RWPE1 (cell line): ENCODE results near the gene CDIP1.

Experiments
- CTCF ChIA-PET: fragments of 350-600 bp; sonication (Branson Sonifier 250); formaldehyde crosslinking; extraction: SDS; loops from one replicate; lab custom pipeline; 2021; lab: Yijun Ruan, JAX
- POLR2A ChIA-PET: fragments of 400-600 bp; formaldehyde crosslinking; extraction: SDS; loops from one replicate; lab custom pipeline; 2020; ENCODE audit warnings: antibody characterized with exemption; ENCODE audit not compliant: low non-redundant PET; lab: Yijun Ruan, JAX
- DNase-seq: peaks from one replicate; pipeline ENCODE4 v3.0.0; 2012; ENCODE audit warnings: low spot score
- H3K27ac ChIP-seq: fragments of 450-650 bp; 2 replicates; pipeline ENCODE4 v1.5.1; 2017
- TF ChIP-seq, protein P1 (sequence below): fragments of 450-650 bp; conservative IDR thresholded peaks from 2 replicates; pipeline ENCODE4 v1.5.1; 2017; ENCODE audit warnings: low read depth, mild to moderate bottlenecking

The CDIP1 gene

DNA sequence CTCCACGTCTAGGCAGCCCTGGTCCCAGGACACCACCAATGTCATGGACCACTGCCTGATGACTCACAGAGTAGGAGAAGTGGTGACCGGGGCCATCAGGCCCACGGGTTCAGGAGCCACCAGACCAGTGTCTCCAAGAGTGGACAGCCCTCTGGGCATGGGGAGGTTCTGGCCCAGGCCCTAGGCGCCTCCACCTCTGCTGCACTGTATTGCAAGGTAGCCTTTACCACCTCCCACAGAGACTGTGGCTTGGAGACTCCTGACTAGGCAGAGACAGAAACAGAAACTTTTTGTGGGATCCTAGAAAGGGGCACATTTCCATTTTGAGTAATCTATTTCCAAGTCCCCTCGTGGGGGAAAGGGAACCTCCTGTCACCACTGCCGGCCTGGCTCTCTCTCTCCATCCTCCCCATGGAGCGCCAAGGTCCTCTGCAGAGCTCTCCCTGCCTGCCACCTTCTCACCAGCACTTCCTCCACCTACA, 2.9 kb downstream of the CDIP1 start:
- TF ChIP-seq, protein P1, sequence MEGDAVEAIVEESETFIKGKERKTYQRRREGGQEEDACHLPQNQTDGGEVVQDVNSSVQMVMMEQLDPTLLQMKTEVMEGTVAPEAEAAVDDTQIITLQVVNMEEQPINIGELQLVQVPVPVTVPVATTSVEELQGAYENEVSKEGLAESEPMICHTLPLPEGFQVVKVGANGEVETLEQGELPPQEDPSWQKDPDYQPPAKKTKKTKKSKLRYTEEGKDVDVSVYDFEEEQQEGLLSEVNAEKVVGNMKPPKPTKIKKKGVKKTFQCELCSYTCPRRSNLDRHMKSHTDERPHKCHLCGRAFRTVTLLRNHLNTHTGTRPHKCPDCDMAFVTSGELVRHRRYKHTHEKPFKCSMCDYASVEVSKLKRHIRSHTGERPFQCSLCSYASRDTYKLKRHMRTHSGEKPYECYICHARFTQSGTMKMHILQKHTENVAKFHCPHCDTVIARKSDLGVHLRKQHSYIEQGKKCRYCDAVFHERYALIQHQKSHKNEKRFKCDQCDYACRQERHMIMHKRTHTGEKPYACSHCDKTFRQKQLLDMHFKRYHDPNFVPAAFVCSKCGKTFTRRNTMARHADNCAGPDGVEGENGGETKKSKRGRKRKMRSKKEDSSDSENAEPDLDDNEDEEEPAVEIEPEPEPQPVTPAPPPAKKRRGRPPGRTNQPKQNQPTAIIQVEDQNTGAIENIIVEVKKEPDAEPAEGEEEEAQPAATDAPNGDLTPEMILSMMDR: no peak
- DNase-seq: no peak
- CTCF ChIA-PET: no interaction called here
- POLR2A ChIA-PET: no interaction called here
- H3K27ac ChIP-seq: peak overlapping the region; percentile 84

DNA sequence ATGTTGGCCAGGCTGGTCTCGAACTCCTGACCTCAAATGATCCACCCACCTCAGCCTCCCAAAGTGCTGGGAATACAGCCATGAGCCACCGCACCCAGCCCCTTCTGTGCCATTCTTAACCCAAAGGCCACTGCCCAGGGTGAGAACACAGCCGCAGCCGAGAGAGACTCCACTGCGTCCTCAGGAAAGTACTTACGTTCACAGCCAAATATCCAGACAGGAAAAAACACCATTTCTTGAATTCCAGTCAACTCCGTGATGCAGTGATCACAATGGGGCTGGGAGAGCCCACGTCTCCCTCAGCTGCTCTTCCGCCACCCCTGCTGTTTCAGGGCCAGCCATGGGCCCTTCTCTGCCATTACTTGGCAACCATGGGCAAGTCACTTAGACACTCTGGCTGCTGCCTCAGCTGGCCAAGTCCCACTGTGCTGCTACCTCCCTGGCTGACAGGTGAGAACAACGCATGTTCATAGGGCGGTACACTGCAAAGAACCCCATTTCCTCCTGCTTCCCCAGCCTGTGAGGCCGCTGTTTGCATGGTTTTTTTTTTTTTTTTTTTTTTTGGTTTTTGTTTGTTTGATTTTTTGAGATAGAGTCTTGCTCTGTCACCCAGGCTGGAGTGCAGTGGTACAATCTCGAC, 4.3 kb downstream of the CDIP1 start:
- no peak for DNase-seq
- H3K27ac ChIP-seq: peak overlapping the region; percentile 7; the same call in 1 of the 2 replicates
- ChIA-PET POLR2A (no interaction called here), CTCF (interaction anchor here (0.5 kb wide), 1 partner anchor 492 kb away, joined by 5 read pairs; no protein-coding TSS in a partner anchor)
- TF ChIP-seq, protein P1: no peak

DNA sequence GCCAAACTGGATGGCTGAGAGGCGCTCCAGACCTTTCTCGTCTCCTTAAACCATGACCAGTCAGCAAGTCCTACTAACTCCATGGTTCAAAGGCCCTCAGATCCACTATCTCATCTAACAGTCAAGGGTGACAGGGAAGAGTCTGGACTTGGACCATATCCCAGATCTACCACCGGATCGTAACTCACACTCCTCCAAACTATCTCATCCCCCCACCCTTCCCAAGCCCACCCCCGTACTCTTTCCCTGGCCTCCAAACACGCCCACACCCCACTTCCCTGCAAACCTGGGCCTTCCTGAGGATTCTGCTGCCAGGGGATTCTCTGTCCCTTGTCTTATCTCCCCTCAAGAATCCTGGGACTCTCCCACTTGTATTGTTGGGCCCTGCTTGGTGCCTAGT, 5.1 kb downstream of the CDIP1 start:
- no peak for DNase-seq
- POLR2A ChIA-PET: no interaction called here
- peak overlapping the region; percentile 30; the same call in 1 of the 2 replicates for H3K27ac ChIP-seq
- TF ChIP-seq, protein P1: no peak
- CTCF ChIA-PET: no interaction called here

DNA sequence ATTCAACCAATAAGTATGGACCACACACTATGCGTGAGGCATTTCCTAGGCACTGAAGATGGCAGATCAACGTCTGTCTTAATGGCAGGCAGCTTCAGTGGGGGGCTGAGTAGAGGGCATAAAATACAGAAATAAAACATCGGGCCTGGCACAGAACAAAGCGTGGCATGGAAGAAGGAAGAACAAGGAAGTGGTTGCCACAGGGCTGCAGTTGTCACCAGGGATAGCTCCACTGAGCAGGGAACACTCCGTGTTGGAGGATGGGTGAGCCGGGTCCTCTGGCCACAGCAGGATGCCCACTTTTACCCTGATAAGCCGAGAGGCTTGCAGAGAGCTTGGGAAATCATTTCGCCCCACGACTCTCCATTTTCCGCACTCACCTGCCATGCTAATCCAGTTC, 6.3 kb downstream of the CDIP1 start:
- peak overlapping the region; percentile 30; the same call in 1 of the 2 replicates for H3K27ac ChIP-seq
- ChIA-PET POLR2A (no interaction called here), CTCF (no interaction called here)
- DNase-seq: no peak
- TF ChIP-seq, protein P1: no peak

DNA sequence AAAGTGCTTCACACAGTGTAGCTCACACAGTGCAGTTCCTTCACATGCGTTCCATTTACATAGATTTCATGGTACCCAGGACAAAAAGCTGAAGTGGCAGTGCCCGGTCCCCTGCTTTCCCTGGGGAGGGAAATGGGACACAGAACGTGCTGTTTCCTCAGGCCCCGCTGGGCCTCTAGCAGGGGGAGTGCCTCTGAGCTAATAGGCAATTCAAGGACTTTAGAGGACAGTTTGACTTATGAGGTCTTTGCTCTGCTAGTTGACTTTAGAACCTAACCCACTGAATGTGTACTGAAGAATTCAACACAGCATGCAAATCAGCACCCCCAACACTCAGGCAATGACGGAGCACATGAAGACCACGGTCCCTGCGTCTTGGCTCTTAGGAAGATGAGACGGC, 6.8 kb downstream of the CDIP1 start:
- TF ChIP-seq, protein P1: no peak
- ChIA-PET POLR2A (no interaction called here), CTCF (no interaction called here)
- 0 out of 2 replicates have a peak overlapping the region, but pooled peaks have one; percentile 1 for H3K27ac ChIP-seq
- DNase-seq: no peak

DNA sequence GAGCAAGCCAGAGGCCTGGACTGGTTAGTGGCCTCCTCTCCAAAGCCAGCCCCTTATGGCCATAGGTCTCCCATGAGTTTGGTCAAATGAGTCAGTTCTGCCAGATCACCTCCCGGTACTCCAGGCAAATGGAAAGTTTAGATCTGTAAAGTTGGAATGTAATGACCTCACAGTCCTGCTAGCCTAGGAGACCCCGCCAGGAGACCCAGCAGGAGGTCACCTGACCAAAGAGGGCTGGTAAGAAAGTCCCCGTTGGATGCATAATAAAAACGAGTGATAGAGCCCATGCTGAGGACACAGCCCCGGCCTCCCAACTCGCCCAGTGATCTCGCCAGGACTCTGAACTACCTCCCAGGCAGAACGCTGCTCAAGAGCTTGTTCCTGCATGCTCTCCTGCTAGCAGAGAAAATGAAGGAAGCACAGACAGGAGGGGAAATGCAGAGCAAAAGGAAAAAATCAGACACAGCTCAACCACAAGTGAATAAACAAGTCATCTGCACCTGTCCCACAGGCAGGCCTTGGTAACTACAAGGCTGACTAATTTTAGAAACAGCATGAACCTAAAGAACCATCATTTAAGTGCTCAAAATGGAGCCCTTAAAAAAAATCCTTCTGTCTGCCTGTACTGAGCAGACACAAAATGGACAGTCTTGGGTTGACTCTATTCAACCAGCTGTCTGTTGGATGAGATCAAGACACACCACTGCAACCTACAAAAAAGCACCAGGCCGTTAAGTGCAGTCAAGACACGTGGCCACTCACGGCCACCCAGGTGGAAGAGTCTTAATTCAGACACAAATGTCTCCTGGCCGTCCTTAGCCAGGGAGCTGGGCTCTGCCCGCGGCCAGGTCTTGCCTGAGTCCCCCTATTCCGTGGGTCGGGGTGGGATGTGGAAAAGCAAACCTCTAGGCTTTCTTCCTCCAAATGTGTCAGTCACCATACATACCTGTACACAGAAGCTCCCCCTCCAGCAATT, 9.2 kb downstream of the CDIP1 start:
- DNase-seq: peak; percentile 27
- peak overlapping the region; percentile 79 for H3K27ac ChIP-seq
- CTCF ChIA-PET: interaction anchor here (0.6 to 0.9 kb wide), 2 partner anchors 19 to 20 kb away, joined by 3 to 4 read pairs; no protein-coding TSS in a partner anchor
- POLR2A ChIA-PET: no interaction called here
- TF ChIP-seq, protein P1: no peak
